Midbrain (tissue), 1 donor: Measurements from ENCODE around the gene COL6A1.

ENCODE experiments used
- DNase-seq: peaks from one replicate; lab custom pipeline; 2025; lab: John Stamatoyannopoulos, UW

COL6A1 gene

GRCh38 chr21:45994759-45995685 lies 13.5 kb downstream of the COL6A1 start:
- DNase-seq: no peak

GRCh38 chr21:45995686-45996179 lies 14.2 kb downstream of the COL6A1 start:
- DNase-seq: no peak

- DNase-seq: no peak
Observed at GRCh38 chr21:45996311-45997204, 15.0 kb downstream of the COL6A1 start.

- no peak for DNase-seq
Observed at GRCh38 chr21:45997205-45997494, 15.6 kb downstream of the COL6A1 start.

- no peak for DNase-seq
Observed at GRCh38 chr21:45997495-45998275, 16.1 kb downstream of the COL6A1 start.

- DNase-seq: no peak
Observed at GRCh38 chr21:45998276-45998701, 16.7 kb downstream of the COL6A1 start.

- no peak for DNase-seq
Observed at GRCh38 chr21:45998871-45999580, 17.5 kb downstream of the COL6A1 start.

- DNase-seq: no peak
Observed at GRCh38 chr21:45999581-46000181, 18.1 kb downstream of the COL6A1 start.

GRCh38 chr21:46000182-46000730 lies 18.7 kb downstream of the COL6A1 start:
- DNase-seq: no peak

- no peak for DNase-seq
Observed at GRCh38 chr21:46000731-46001641, 19.4 kb downstream of the COL6A1 start.

- DNase-seq: no peak
Observed at GRCh38 chr21:46001821-46002681, 20.5 kb downstream of the COL6A1 start.

GRCh38 chr21:46002841-46003574 lies 21.4 kb downstream of the COL6A1 start:
- no peak for DNase-seq

- DNase-seq: no peak
Observed at GRCh38 chr21:46003575-46004007, 22.0 kb downstream of the COL6A1 start.

GRCh38 chr21:46004168-46004861 lies 22.7 kb downstream of the COL6A1 start:
- no peak for DNase-seq

GRCh38 chr21:46005081-46005480 lies 23.5 kb downstream of the COL6A1 start:
- no peak for DNase-seq

GRCh38 chr21:46005481-46005881 lies 23.9 kb downstream of the COL6A1 start:
- no peak for DNase-seq
